ENCODE data around the gene ARHGEF26.

ARHGEF26 gene

GRCh38 chr3:154121701-154122551, 736 bp downstream of the ARHGEF26 start:
- peak in 2 of 5 donors; percentile 10 to 24 for DNase-seq

DNA sequence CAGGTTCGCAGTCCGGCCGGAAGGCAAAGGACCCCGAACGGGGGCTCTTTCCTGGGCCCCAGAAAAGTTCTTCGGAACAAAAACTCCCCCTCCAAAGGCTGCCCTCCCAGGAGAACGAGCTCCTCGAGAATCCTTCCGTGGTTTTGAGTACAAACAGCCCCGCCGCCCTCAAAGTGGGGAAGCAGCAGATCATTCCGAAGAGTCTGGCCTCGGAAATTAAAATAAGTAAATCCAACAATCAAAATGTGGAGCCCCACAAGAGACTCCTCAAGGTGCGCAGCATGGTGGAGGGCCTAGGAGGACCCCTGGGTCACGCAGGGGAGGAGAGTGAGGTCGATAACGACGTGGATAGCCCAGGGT, 1.3 kb downstream of the ARHGEF26 start:
- no peak for DNase-seq

DNA sequence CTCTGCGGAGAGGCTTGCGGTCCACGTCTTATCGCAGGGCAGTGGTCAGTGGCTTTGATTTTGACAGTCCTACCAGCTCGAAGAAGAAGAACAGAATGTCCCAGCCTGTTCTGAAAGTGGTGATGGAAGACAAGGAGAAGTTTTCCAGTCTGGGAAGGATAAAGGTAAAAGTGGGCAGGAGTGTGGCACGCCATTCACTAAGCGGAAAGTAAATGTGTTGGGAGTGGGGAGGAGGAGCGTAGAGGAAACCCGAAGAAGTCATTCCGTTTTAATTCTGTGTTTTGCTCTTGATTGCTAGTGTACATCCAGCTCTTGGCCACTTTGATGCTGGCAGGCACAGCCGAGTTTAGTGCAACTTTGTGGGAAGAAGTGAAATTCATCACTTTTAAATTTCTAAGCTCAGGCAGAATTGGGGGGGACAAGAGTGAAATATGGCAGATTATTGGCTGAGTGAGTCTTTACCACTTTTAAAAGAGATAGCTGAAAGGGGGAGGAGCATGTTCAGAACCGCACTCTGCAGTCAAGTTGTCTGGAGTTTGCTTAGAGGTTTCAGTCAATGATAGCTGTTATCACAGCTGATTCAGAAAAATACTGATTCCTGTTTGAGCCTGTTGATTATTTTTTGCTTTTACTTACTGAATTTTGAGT, 1.8 kb downstream of the ARHGEF26 start:
- no peak for DNase-seq

- DNase-seq, result no peak
Measured at GRCh38 chr3:154123906-154124305, 2.7 kb downstream of the ARHGEF26 start.

DNA sequence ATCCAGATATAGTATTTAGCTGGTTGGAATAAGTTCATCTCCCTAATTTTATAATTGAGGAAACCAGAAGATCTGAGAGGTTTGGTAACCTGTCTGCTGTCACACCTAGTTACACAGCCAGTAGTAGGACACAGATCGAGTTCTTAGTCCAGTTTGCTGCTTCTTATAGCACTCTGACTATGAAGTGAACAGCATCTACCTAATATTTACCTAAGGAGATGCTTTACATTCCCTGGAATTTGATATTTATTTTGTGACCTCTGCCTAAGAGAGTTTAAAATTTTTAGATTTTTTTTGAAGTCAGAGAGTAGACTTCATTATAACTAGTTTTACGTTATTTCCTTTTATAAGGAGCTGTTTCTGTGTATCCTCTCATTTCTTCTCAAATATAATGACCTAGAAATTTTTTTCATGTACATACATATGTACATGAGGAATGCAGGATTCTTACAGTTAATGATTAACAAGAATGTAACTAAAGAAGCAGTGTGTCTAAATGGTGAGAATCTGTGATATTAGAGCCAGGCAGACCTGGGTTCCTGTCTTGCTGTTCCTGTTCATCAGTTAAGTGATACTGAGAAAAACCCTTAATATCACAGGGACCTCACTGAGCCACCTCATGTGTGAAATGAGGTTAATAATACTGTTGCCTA, 4.3 kb downstream of the ARHGEF26 start:
- no peak for DNase-seq

GRCh38 chr3:154126651-154127050, 5.5 kb downstream of the ARHGEF26 start:
- DNase-seq, result no peak

DNA sequence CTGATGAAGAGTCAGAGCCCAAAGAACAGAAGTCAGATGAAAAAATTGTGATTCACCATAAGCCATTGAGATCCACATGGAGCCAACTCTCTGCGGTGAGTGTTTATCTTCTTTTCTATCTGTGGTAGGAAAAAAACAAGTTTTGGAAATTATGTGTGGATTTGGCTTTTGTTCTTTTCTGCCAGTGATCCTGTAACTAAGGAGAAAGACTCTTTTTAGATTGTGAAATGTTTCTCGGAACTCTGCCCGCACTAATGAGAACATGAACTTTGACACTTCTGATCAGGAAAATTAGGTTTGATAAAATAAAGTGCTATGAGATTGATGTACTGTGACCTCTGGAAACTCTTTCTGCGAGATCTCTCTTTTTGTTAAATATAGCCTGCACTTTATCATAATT, 8.4 kb downstream of the ARHGEF26 start:
- no peak for DNase-seq

- no peak for DNase-seq
Measured at GRCh38 chr3:154130540-154130939, 9.3 kb downstream of the ARHGEF26 start.

DNA sequence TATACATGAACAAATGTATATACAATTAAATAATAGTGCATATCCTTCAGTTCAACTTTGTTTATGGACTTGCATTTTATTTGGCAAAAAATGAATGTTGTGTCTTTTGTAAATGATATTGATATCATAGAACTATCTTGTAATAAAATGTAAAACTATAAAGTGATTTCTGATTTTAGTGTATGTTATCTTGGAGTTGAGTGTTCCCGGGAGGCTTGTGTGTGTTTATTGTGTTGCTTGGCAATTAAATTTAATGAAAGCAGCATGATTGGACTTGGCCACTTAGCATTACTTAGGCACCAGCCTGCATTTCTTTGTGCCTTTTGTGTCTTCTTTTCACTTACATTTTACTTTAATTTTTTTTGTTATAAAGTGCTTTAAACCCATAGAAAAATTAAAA, 10.6 kb downstream of the ARHGEF26 start:
- no peak for DNase-seq

DNA sequence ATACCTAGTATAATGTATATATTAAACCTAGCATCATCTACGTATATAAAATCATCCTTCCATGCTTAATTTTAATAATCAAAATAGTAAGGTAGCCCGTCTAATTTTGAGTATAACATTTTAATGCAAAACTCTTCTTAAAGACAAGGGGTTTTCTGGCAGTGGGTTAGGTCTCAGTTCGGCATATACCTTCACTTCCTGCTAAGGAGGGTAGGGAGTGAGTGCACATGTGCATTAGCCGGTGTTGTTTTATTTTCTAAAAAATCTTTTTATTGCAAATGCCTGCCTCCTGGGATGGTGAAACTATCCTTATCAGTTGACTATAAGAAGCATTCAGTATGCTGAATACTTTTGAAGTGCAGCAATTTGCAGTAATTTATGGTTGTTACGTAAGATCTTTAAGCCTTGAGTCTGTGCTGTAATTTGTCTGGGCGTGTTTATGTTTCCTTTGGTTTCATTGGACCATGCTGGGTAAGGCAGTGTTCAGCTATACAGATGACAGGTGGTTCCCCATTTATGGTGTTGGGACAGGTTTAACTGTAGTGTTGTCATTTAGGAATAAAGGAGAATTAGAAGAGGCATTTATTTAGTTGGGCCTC, 11.7 kb downstream of the ARHGEF26 start:
- DNase-seq, result no peak

DNA sequence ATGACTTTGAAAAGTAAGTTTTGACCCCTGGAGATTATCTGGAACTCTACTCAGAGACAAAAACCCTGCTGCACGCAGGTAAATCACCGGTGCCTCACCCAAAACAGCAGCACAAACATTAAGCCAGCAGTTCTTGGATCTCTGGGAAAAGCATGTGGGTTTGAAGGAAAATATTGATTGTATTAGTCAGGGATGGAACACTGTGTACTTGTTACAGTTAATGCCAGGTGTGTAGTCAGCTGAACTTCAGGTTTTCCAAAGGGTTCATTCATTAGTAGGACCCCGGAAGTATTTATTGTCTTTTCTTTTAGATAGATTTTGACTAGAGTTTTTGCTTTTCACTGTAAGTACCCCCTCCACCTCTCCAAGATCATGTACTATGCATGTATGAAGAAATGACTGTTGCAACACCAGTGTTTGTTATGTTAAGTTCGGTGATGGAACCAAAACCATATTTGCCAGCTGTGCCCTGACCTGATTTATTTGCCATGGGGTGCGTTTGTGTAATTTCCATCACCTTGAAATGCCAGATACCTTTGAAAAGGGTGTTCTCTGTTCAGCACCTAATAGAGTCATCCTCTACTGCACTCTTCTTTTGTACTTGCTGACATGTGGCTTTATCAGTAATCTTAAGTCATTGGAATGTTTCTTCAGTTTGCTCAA, 14.5 kb downstream of the ARHGEF26 start:
- DNase-seq, result no peak

DNA sequence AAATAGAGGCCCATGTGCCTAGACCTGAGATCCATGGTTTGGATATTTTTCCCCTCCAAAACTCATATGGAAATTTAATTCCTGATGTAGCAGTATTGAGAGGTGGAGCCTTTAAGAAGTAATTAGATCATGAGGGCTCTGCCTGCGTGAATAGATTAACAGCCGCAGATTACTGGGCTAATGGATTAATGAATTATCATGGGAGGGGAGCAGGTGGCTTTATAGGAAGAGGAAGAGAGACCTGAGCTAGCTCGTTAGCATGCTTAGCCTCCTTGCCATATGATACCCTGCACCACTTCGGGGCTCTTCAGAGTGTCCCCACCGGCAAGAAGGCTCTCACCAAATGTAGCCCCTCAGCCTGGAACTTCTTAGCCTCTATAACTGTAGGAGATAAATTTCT, 15.8 kb downstream of the ARHGEF26 start:
- no peak for DNase-seq

DNA sequence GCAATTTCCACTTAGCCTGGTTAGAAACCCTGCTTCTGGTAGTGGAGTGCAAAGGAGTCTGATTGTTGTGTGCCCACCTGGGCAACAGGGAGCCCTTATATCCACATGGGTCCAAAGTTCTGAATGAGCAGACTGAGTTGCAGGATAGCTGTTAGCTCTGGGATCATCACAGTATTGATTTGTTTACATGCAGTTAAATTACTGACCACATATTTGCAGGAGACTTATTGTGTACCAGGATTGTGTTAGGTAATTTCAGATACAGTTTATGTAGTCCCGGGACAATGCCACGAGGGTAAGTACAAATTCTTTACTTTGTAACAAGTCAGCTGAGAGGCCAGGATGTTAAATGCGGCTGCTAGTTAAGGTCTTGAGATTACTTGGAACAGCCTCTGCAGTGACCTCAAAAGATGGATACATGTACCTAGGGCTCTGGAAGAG, 18.8 kb downstream of the ARHGEF26 start:
- DNase-seq, result no peak

DNA sequence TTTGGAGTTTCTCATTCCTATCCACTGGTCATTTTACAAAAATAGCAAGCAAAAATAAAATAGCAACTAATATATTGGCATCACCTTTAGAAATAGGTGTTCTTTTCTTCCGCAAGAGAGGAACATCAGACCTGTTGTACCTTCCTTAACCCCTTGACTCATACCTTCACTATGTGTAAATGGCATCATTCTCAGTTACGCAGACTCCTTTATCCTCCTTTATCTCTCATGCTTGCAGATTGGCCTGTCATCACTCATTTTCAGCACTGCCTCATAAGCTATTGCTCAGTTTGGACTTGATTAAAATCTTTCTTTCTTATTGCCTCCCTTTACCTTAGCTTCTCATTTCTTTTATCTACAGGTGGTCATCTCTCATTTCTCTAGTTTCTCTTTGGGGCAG, 21.4 kb downstream of the ARHGEF26 start:
- DNase-seq, result no peak

GRCh38 chr3:154143873-154144272, 22.7 kb downstream of the ARHGEF26 start:
- DNase-seq, result no peak

DNA sequence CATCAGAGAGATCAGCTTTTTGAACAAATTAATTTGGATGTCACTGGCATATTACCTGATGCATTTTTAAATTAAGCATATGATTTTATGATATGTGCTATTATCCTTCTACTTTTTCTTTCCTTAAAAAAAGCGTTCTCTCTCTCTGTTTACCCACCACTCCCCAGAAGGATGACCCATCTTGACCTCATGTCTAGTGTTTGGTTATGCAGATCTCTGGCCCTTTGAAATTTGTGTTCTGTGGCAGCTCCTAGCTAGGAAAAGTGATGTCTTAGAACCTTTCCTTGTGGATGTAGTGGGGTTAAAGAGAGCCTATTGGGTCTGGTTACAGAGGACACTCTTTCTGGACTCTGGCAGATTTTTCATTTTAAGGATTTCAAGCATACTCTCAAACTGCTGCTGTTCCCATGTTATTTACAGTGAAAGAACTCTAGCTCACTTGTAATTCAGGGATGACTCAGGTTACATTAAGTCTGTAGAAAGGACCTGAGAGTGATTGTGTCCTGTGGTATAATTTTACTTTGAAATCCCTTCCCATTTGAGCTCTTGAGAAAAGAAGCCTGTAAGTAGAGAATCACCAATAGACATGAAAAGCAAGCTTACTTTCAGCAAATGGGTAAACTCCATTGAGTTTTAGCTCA, 23.8 kb downstream of the ARHGEF26 start:
- no peak for DNase-seq

- DNase-seq, result no peak
Measured at GRCh38 chr3:154148541-154148940, 27.4 kb downstream of the ARHGEF26 start.

GRCh38 chr3:154149286-154149685, 28.1 kb downstream of the ARHGEF26 start:
- DNase-seq, result no peak

- no peak for DNase-seq
Measured at GRCh38 chr3:154151969-154152368, 30.8 kb downstream of the ARHGEF26 start.

GRCh38 chr3:154152741-154153140, 31.6 kb downstream of the ARHGEF26 start:
- DNase-seq, result no peak

GRCh38 chr3:154156530-154156929, 35.3 kb downstream of the ARHGEF26 start:
- no peak for DNase-seq

DNA sequence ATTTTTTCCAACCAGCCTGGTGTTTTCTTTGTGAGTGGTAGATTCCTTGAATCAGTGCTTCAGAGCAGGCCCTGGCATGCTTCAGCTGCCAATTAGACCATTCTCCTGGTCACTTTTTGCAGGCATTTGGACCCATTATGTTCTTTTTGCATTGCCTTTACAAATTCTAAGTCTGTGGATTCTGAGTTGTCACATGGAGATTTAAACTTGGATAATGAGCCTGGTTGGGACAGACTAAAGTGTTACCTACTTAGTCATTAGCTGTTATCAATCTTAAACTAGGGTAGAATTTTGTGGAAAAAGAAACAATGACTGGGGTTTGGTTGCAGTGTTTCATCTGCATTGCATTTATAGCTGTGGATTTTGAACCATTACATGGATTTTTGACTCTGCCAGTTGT, 40.6 kb downstream of the ARHGEF26 start:
- no peak for DNase-seq

Measured in T-helper 1 cell (primary cell).